GM23248 (cell line): ENCODE data around the gene TBL1X.

ENCODE experiments used
- EZH2 ChIP-seq: fragments of 200-600 bp; sonication (generic); IDR thresholded peaks from 2 replicates; pipeline ENCODE4 v1.6.1; 2018; ENCODE audit warnings: antibody characterized with exemption, mild to moderate bottlenecking; ENCODE audit not compliant: insufficient read depth, poor library complexity, severe bottlenecking
- EZH2phosphoT487 ChIP-seq: fragments of 200-600 bp; sonication (generic); IDR thresholded peaks from 2 replicates; pipeline ENCODE4 v1.6.1; 2018; ENCODE audit warnings: antibody characterized with exemption, moderate library complexity, mild to moderate bottlenecking, low read depth; ENCODE audit not compliant: insufficient read depth

GRCh38 chrX:9747644-9748043 is 282.8 kb downstream of the TBL1X start:
- no peak for TF ChIP-seq EZH2
- TF ChIP-seq EZH2phosphoT487 = no peak
